Measurements from ENCODE around the gene A1BG. TPM values are rescaled to one million over a fixed set of nuclear protein-coding genes. Genes with fewer than 3 reads are reported as not detected.
A peak's percentile ranks its signal among the peaks of the same experiment; 100 is the strongest.

Gene A1BG
- total RNA-seq, 1 experiment from 2014 or later, result 1.9 TPM

- no peaks in the 10 kb centered on the region for H3K9me2 ChIP-seq (replicated peaks; ENCODE audit: low read length)
- peaks cover 22% of the 10 kb centered on the region for H3F3A ChIP-seq (ENCODE audit: low read length, unreplicated experiment)
- H3K27me3 ChIP-seq (ENCODE audit: low read length), result no peaks in the 10 kb centered on the region
- H3K4me1 ChIP-seq (ENCODE audit: insufficient read depth, low read length), result peaks cover 31% of the 10 kb centered on the region
- no peak overlapping the region for H3K4me2 ChIP-seq (ENCODE audit: low read length)
- no peaks in the 10 kb centered on the region for H3K9me3 ChIP-seq (ENCODE audit: low read length)
- BruUV-seq (replicated peaks), result no TSS peak
- no peak overlapping the region for H2AFZ ChIP-seq (ENCODE audit: low read length)
- no peak overlapping the region for H3K27ac ChIP-seq (ENCODE audit: low read length)
- peaks cover 46% of the 10 kb centered on the region for H3K79me2 ChIP-seq (ENCODE audit: low read length)
- H3K36me3 ChIP-seq (ENCODE audit: low read depth, low read length), result peaks cover 54% of the 10 kb centered on the region
- H4K20me1 ChIP-seq (ENCODE audit: low read length), result peaks cover 48% of the 10 kb centered on the region
- ChIA-PET POLR2A (ENCODE audit: unreplicated experiment) (no interaction called here), CTCF (no interaction called here)
- no peak overlapping the region for H3K9ac ChIP-seq (ENCODE audit: low read length)
- intact Hi-C loops (cut with micrococcal nuclease), result no loop called here
- DNase-seq (no peak), ATAC-seq (no peak)
- H3K4me3 ChIP-seq (ENCODE audit: low read length), result no peak overlapping the region
- TF ChIP-seq EZH2phosphoT487 (IDR thresholded peaks at IDR 0.05; ENCODE audit: borderline replicate concordance, low read length), result no peak
- no peak for TF ChIP-seq CTCF (conservative IDR thresholded peaks at IDR 0.05; ENCODE audit: low read depth, low read length)
- no peak for TF ChIP-seq EZH2 (IDR thresholded peaks at IDR 0.05; ENCODE audit: low read length, unreplicated experiment)
Observed at GRCh38 chr19:58393725-58394033, 40.4 kb upstream of the A1BG start.

DNA sequence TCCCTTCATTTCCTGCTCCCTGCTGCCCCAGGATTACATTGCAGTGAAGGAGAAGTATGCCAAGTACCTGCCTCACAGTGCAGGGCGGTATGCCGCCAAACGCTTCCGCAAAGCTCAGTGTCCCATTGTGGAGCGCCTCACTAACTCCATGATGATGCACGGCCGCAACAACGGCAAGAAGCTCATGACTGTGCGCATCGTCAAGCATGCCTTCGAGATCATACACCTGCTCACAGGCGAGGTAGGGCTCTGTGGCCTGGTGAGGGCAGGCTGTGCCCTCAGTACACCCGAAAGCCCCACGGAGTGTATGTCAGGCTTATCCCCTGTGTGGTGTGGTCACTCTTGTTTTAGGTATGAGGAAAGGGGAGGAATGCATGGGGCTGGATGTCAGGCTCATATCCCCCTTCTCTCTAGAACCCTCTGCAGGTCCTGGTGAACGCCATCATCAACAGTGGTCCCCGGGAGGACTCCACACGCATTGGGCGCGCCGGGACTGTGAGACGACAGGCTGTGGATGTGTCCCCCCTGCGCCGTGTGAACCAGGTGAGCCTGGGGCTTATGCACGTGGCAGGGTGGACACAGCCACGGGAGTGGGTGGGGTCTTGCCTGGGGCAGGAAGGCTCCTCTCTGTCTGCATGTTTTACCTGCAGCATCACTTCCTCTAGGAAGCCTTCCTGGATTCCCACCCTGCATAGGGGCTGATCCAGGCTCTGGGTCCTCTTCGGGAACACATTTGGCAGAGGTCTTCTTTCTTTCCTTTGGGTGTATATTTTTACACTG, 39.8 kb upstream of the A1BG start:
- no TSS peak for BruUV-seq (replicated peaks)
- H3K9me2 ChIP-seq (replicated peaks; ENCODE audit: low read length), result no peaks in the 10 kb centered on the region
- TF ChIP-seq CTCF (conservative IDR thresholded peaks at IDR 0.05; ENCODE audit: low read depth, low read length), result no peak
- TF ChIP-seq EZH2 (IDR thresholded peaks at IDR 0.05; ENCODE audit: low read length, unreplicated experiment), result no peak
- no peak for TF ChIP-seq EZH2phosphoT487 (IDR thresholded peaks at IDR 0.05; ENCODE audit: borderline replicate concordance, low read length)
- CTCF ChIA-PET, result no interaction called here
- no peak for DNase-seq
- H3K4me3 ChIP-seq (ENCODE audit: low read length), result no peak overlapping the region
- H2AFZ ChIP-seq (ENCODE audit: low read length), result no peak overlapping the region
- H3K36me3 ChIP-seq (ENCODE audit: low read depth, low read length), result peaks cover 59% of the 10 kb centered on the region
- H3K27ac ChIP-seq (ENCODE audit: low read length), result no peak overlapping the region
- H3F3A ChIP-seq (ENCODE audit: low read length, unreplicated experiment), result peaks cover 22% of the 10 kb centered on the region
- no peak overlapping the region for H3K9ac ChIP-seq (ENCODE audit: low read length)
- H3K9me3 ChIP-seq (ENCODE audit: low read length), result no peaks in the 10 kb centered on the region
- no peak overlapping the region for H3K4me2 ChIP-seq (ENCODE audit: low read length)
- H3K79me2 ChIP-seq (ENCODE audit: low read length), result peaks cover 52% of the 10 kb centered on the region
- POLR2A ChIA-PET (ENCODE audit: unreplicated experiment), result no interaction called here
- peaks cover 36% of the 10 kb centered on the region for H3K4me1 ChIP-seq (ENCODE audit: insufficient read depth, low read length)
- intact Hi-C loops (cut with micrococcal nuclease), result no loop called here
- no peaks in the 10 kb centered on the region for H3K27me3 ChIP-seq (ENCODE audit: low read length)
- no peak for ATAC-seq
- H4K20me1 ChIP-seq (ENCODE audit: low read length), result peaks cover 52% of the 10 kb centered on the region

DNA sequence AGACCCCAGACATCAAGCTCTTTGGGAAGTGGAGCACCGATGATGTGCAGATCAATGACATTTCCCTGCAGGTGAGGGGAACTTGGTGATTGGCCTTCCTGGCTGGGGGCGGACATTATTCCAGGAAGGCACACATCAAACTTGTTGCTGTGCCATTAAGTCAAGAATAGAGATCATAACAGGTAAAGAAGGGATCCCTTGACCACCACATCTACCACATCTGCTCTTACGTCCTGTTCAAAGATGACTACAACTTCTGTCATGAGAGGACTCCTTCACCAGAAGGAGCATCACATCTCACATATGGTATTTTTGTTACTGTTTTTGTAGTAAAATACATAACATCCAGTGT, 34.9 kb upstream of the A1BG start:
- Histone ChIP-seq H3F3A (ENCODE audit: low read length, unreplicated experiment) (peaks cover 7% of the 10 kb centered on the region), H3K36me3 (ENCODE audit: low read depth, low read length) (peaks cover 47% of the 10 kb centered on the region), H3K27ac (ENCODE audit: low read length) (no peak overlapping the region), H3K4me2 (ENCODE audit: low read length) (peak overlapping the region; percentile 92), H3K9ac (ENCODE audit: low read length) (peak overlapping the region; percentile 91), H3K79me2 (ENCODE audit: low read length) (peaks cover 72% of the 10 kb centered on the region), H3K27me3 (ENCODE audit: low read length) (no peaks in the 10 kb centered on the region), H3K9me2 (replicated peaks; ENCODE audit: low read length) (no peaks in the 10 kb centered on the region), H3K4me1 (ENCODE audit: insufficient read depth, low read length) (peaks cover 29% of the 10 kb centered on the region), H2AFZ (ENCODE audit: low read length) (no peak overlapping the region), H3K9me3 (ENCODE audit: low read length) (no peaks in the 10 kb centered on the region), H4K20me1 (ENCODE audit: low read length) (peaks cover 41% of the 10 kb centered on the region), H3K4me3 (ENCODE audit: low read length) (peak overlapping the region; percentile 96)
- intact Hi-C loops (cut with micrococcal nuclease), result no loop called here
- ATAC-seq, result no peak
- no TSS peak for BruUV-seq (replicated peaks)
- ChIA-PET POLR2A (ENCODE audit: unreplicated experiment) (interaction anchor here (0.6 kb wide), 1 partner anchor 89 kb away, joined by 4 read pairs; no protein-coding TSS in a partner anchor), CTCF (no interaction called here)
- DNase-seq, result no peak
- no peak for TF ChIP-seq CTCF (conservative IDR thresholded peaks at IDR 0.05; ENCODE audit: low read depth, low read length)
- TF ChIP-seq EZH2 (IDR thresholded peaks at IDR 0.05; ENCODE audit: low read length, unreplicated experiment), result no peak
- no peak for TF ChIP-seq EZH2phosphoT487 (IDR thresholded peaks at IDR 0.05; ENCODE audit: borderline replicate concordance, low read length)

Measured in PC-3 (cell line).